ENCODE measurements around the gene PEX10.

- TF ChIP-seq GATA3 (IDR thresholded peaks at IDR 0.05; ENCODE audit: low read depth, low read length) (no peak), GATA2 (IDR thresholded peaks at IDR 0.05; ENCODE audit: low read depth, low read length) (no peak)
These were observed 51.6 kb downstream of the PEX10 start for GRCh38 chr1:2360588-2361364.

All from SH-SY5Y (cell line).